Measurements from ENCODE around the gene CHD9. TPM values are rescaled to one million over a fixed set of nuclear protein-coding genes. Genes with fewer than 3 reads are reported as not detected.

The CHD9 gene
- polyA plus RNA-seq, 1 donor from 2014 or later, result 69.3 TPM

GRCh38 chr16:53080345-53081031, 25.7 kb downstream of the CHD9 start:
- no peak overlapping the region for H3K4me2 ChIP-seq (ENCODE audit: low read length)
- H2AFZ ChIP-seq (ENCODE audit: low read depth, low read length), result no peak overlapping the region
- no peaks in the 10 kb centered on the region for H3K9me2 ChIP-seq (ENCODE audit: insufficient read depth, low read length)
- H3K79me2 ChIP-seq (replicated peaks; ENCODE audit: insufficient read depth, low read length), result no peaks in the 10 kb centered on the region
- H3K27me3 ChIP-seq (ENCODE audit: insufficient read depth, low read depth, low read length), result no peaks in the 10 kb centered on the region
- no peaks in the 10 kb centered on the region for H4K20me1 ChIP-seq (ENCODE audit: insufficient read depth)
- H3F3A ChIP-seq (ENCODE audit: insufficient read depth, low read length, poor library complexity, severe bottlenecking), result no peaks in the 10 kb centered on the region
- H3K36me3 ChIP-seq (ENCODE audit: insufficient read depth, low read length), result no peaks in the 10 kb centered on the region
- TF ChIP-seq EZH2 (IDR thresholded peaks at IDR 0.05; ENCODE audit: borderline replicate concordance, insufficient read depth, low read length, poor library complexity, severe bottlenecking) (no peak), TAF1 (IDR thresholded peaks at IDR 0.05; ENCODE audit: low read depth) (no peak), RAD21 (conservative IDR thresholded peaks at IDR 0.05) (no peak), EP300 (conservative IDR thresholded peaks at IDR 0.05; ENCODE audit: poor library complexity, severe bottlenecking) (no peak), SMC3 (conservative IDR thresholded peaks at IDR 0.05; ENCODE audit: poor library complexity) (no peak), MXI1 (conservative IDR thresholded peaks at IDR 0.05; ENCODE audit: poor library complexity, severe bottlenecking) (no peak), POLR2AphosphoS5 (IDR thresholded peaks at IDR 0.05) (no peak), REST (IDR thresholded peaks at IDR 0.05; ENCODE audit: borderline replicate concordance) (no peak)
- TF ChIP-seq, protein P1, sequence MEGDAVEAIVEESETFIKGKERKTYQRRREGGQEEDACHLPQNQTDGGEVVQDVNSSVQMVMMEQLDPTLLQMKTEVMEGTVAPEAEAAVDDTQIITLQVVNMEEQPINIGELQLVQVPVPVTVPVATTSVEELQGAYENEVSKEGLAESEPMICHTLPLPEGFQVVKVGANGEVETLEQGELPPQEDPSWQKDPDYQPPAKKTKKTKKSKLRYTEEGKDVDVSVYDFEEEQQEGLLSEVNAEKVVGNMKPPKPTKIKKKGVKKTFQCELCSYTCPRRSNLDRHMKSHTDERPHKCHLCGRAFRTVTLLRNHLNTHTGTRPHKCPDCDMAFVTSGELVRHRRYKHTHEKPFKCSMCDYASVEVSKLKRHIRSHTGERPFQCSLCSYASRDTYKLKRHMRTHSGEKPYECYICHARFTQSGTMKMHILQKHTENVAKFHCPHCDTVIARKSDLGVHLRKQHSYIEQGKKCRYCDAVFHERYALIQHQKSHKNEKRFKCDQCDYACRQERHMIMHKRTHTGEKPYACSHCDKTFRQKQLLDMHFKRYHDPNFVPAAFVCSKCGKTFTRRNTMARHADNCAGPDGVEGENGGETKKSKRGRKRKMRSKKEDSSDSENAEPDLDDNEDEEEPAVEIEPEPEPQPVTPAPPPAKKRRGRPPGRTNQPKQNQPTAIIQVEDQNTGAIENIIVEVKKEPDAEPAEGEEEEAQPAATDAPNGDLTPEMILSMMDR (IDR thresholded peaks at IDR 0.05; ENCODE audit: poor library complexity, severe bottlenecking), result no peak
- no peak overlapping the region for H3K4me3 ChIP-seq (ENCODE audit: low read length)
- no peaks in the 10 kb centered on the region for H3K9me3 ChIP-seq (ENCODE audit: low read length)
- H3K27ac ChIP-seq (ENCODE audit: low read length), result no peak overlapping the region
- no peak overlapping the region for H3K9ac ChIP-seq (ENCODE audit: low read length)

DNA sequence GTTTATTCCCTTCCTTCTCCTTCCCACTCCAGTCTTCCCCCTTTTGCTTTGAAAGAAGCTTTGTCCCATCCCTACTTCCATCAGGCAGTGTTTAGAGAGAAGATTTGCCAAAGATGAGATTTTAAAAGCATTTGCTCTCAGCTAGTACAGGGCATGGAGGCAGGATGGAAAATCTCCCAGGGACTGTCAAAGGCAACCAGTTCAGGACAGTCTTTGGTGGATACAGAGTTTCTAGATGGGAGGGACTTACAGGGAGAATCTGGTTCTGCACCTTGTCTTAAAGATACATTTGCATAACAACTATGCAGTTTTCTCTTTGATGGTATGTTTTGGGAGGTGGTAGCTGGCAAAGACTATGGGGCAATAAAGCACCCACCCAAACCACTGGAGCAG, 26.2 kb downstream of the CHD9 start:
- no peak overlapping the region for H3K4me3 ChIP-seq (ENCODE audit: low read length)
- H3K27ac ChIP-seq (ENCODE audit: low read length), result no peak overlapping the region
- H3K4me2 ChIP-seq (ENCODE audit: low read length), result no peak overlapping the region

More for the DNA sequence above, 26.2 kb downstream of the CHD9 start:
- no peaks in the 10 kb centered on the region for H3K27me3 ChIP-seq (ENCODE audit: insufficient read depth, low read depth, low read length)
- no peaks in the 10 kb centered on the region for H3K79me2 ChIP-seq (replicated peaks; ENCODE audit: insufficient read depth, low read length)
- no peaks in the 10 kb centered on the region for H4K20me1 ChIP-seq (ENCODE audit: insufficient read depth)
- no peaks in the 10 kb centered on the region for H3K36me3 ChIP-seq (ENCODE audit: insufficient read depth, low read length)
- no peaks in the 10 kb centered on the region for H3K9me3 ChIP-seq (ENCODE audit: low read length)
- TF ChIP-seq EZH2 (IDR thresholded peaks at IDR 0.05; ENCODE audit: borderline replicate concordance, insufficient read depth, low read length, poor library complexity, severe bottlenecking) (no peak), MXI1 (conservative IDR thresholded peaks at IDR 0.05; ENCODE audit: poor library complexity, severe bottlenecking) (no peak), POLR2AphosphoS5 (IDR thresholded peaks at IDR 0.05) (no peak), REST (IDR thresholded peaks at IDR 0.05; ENCODE audit: borderline replicate concordance) (no peak), TAF1 (IDR thresholded peaks at IDR 0.05; ENCODE audit: low read depth) (no peak), SMC3 (conservative IDR thresholded peaks at IDR 0.05; ENCODE audit: poor library complexity) (no peak), RAD21 (conservative IDR thresholded peaks at IDR 0.05) (no peak)
- TF ChIP-seq, protein P1 (IDR thresholded peaks at IDR 0.05; ENCODE audit: poor library complexity, severe bottlenecking), result no peak
- H3F3A ChIP-seq (ENCODE audit: insufficient read depth, low read length, poor library complexity, severe bottlenecking), result no peaks in the 10 kb centered on the region
- no peak overlapping the region for H2AFZ ChIP-seq (ENCODE audit: low read depth, low read length)
- H3K9ac ChIP-seq (ENCODE audit: low read length), result no peak overlapping the region
- no peaks in the 10 kb centered on the region for H3K9me2 ChIP-seq (ENCODE audit: insufficient read depth, low read length)

All from neural cell (in vitro differentiated cells).